Activated naive CD4-positive, alpha-beta T cell (primary cell): ENCODE measurements around the gene DHRS2.

ENCODE experiments used
- DNase-seq, 4 experiments: peaks; one replicate each; lab custom pipeline; 2025; lab: John Stamatoyannopoulos, UW

DHRS2 gene

GRCh38 chr14:23694085-23694948 lies 58.2 kb downstream of the DHRS2 start:
- no peak for DNase-seq
